Neural crest cell (in vitro differentiated cells): ENCODE measurements around the gene GIMAP8. TPM values are rescaled to one million over a fixed set of nuclear protein-coding genes. Genes with fewer than 3 reads are reported as not detected.
"Not testable (repeated sequence)": the region's sequence is repeated elsewhere in the genome, so short reads cannot be mapped to it uniquely, and the experiment has no call there.

Source experiments
- DNase-seq: peaks from one replicate; pipeline ENCODE4 v3.0.0; 2021; ENCODE audit warnings: low read depth, mixed read lengths, low spot score
- H3K27ac Mint-ChIP-seq: one replicate; pipeline ENCODE4 v1.8.0; 2021; ENCODE audit warnings: mild to moderate bottlenecking, mixed read lengths; ENCODE audit not compliant: unreplicated experiment
- H3K27me3 Mint-ChIP-seq: 2 replicates; pipeline ENCODE4 v1.8.0; 2021; ENCODE audit warnings: low read depth, mild to moderate bottlenecking, mixed read lengths
- H3K36me3 Mint-ChIP-seq: 2 replicates; pipeline ENCODE4 v1.8.0; 2021; ENCODE audit warnings: low read depth, mild to moderate bottlenecking, mixed read lengths
- H3K4me1 Mint-ChIP-seq: 2 replicates; pipeline ENCODE4 v1.8.0; 2021; ENCODE audit warnings: mixed read lengths
- H3K4me3 Mint-ChIP-seq: one replicate; pipeline ENCODE4 v1.8.0; 2021; ENCODE audit warnings: mild to moderate bottlenecking, mixed read lengths
- H3K9me3 Mint-ChIP-seq: 2 replicates; pipeline ENCODE4 v1.8.0; 2021; ENCODE audit warnings: mixed read lengths
- CTCF ChIP-seq: fragments of 200-600 bp; sonication (generic); conservative IDR thresholded peaks from 2 replicates; pipeline ENCODE4 v1.5.0; 2021; ENCODE audit warnings: antibody characterized with exemption, mild to moderate bottlenecking
- total RNA-seq: library from RNA; stranded (reverse); gene quantifications from 2 replicates; pipeline ENCODE4 v1.2.1, GENCODE V29; 2021

GIMAP8 gene
- total RNA-seq, 1 donor from 2014 or later = not detected

- no peak for DNase-seq
- peaks cover 18% of the 10 kb centered on the region for H3K27me3 Mint-ChIP-seq
- no peaks in the 10 kb centered on the region for H3K36me3 Mint-ChIP-seq
- H3K9me3 Mint-ChIP-seq = peaks cover 8% of the 10 kb centered on the region
- H3K4me1 Mint-ChIP-seq = peaks cover 2% of the 10 kb centered on the region
- peak overlapping the region; percentile 48 for H3K27ac Mint-ChIP-seq
- TF ChIP-seq CTCF = no peak
- H3K4me3 Mint-ChIP-seq = no peak overlapping the region
Observed at GRCh38 chr7:150476819-150477631, 26.6 kb downstream of the GIMAP8 start.

GRCh38 chr7:150479023-150479716 is 28.7 kb downstream of the GIMAP8 start:
- Mint-ChIP-seq H3K4me1 (peaks cover 4% of the 10 kb centered on the region), H3K27me3 (peaks cover 18% of the 10 kb centered on the region), H3K9me3 (peaks cover 8% of the 10 kb centered on the region), H3K36me3 (no peaks in the 10 kb centered on the region), H3K4me3 (no peak overlapping the region), H3K27ac (no peak overlapping the region)
- no peak for DNase-seq
- TF ChIP-seq CTCF = no peak

- no peak for TF ChIP-seq CTCF
- no peak overlapping the region for H3K4me3 Mint-ChIP-seq
- no peak for DNase-seq
- H3K4me1 Mint-ChIP-seq = peaks cover 4% of the 10 kb centered on the region
- H3K36me3 Mint-ChIP-seq = no peaks in the 10 kb centered on the region
- peaks cover 2% of the 10 kb centered on the region for H3K9me3 Mint-ChIP-seq
- H3K27me3 Mint-ChIP-seq = peaks cover 18% of the 10 kb centered on the region
- H3K27ac Mint-ChIP-seq = peak overlapping the region; percentile 64
Observed at GRCh38 chr7:150481186-150481920, 30.9 kb downstream of the GIMAP8 start.

- Mint-ChIP-seq H3K4me1 (peaks cover 4% of the 10 kb centered on the region), H3K27ac (no peak overlapping the region), H3K27me3 (peaks cover 18% of the 10 kb centered on the region), H3K9me3 (no peaks in the 10 kb centered on the region), H3K4me3 (no peak overlapping the region), H3K36me3 (no peaks in the 10 kb centered on the region)
- DNase-seq = no peak
- TF ChIP-seq CTCF = no peak
Observed at GRCh38 chr7:150481922-150482321, 31.5 kb downstream of the GIMAP8 start.

GRCh38 chr7:150483514-150483913 is 33.1 kb downstream of the GIMAP8 start:
- not testable (repeated sequence) for H3K27ac Mint-ChIP-seq, H3K4me1 Mint-ChIP-seq, H3K36me3 Mint-ChIP-seq, H3K9me3 Mint-ChIP-seq, DNase-seq, H3K4me3 Mint-ChIP-seq
- H3K27me3 Mint-ChIP-seq = peaks cover 18% of the 10 kb centered on the region

GRCh38 chr7:150484071-150484470 is 33.6 kb downstream of the GIMAP8 start:
- not testable (repeated sequence) for H3K4me3 Mint-ChIP-seq, H3K36me3 Mint-ChIP-seq, H3K27ac Mint-ChIP-seq, H3K4me1 Mint-ChIP-seq, DNase-seq, H3K9me3 Mint-ChIP-seq
- peaks cover 13% of the 10 kb centered on the region for H3K27me3 Mint-ChIP-seq
